ENCODE measurements around the gene BAD. TPM values are rescaled to one million over a fixed set of nuclear protein-coding genes. Genes with fewer than 3 reads are reported as not detected.

BAD gene
- total and polyA plus RNA-seq, 2 of the 13 experiments (the other 11 are each of a cell fraction or from before 2014, with no cell fraction given): 17.9 to 28.5 TPM

DNA sequence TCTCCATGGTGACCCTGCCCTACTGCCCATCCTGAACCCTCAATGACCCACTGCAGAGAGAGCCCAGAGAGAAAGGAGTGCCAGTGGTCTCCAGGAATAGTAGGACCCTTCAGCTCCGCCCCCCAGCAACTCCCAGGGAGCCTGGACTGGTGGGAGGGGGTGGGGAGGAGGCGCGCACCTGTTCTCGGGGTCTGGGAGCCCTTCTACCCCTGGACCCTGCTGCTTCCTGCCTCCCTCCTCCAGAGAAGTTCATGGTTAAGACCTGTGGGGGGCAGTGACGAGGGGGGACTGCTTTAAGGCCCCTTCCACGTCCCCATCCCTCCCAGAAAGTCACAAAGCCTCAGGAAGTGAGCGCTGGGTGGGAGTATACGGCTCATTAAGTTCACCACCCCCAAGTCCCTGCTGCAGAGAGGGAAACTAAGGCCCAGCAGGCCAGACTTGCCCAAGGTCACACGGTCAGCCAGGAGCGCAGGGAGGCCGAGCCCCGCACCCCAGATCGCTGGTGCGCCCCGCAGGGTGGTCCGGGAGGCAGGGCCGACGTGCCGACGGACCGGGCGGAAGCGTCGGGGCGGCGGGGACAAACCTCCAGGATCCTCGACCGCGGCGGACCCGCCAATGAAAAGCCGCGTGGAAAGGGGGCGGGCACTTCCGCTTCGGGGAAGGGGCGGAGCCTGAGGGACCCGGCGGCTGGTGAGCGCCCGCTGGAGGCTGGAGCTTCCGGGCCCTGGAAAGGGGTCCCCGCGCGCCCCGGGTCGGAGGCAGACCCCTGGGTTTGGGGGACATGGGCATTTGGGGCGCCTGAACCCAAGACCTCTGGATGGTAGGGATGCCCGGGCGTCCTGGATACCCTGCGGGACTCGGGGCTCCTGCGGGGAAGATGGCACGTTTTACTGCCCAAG lies 58.6 kb downstream of the BAD start, which contains the start of the genes NUDT22 and TRPT1 (continued):
- TF ChIP-seq CBX5 (CRISPR knock-in tag; IDR thresholded peaks at IDR 0.05; ENCODE audit: borderline replicate concordance) (no peak), IRX3 (CRISPR knock-in tag; IDR thresholded peaks at IDR 0.05; ENCODE audit: borderline replicate concordance, low read depth) (no peak), SOX6 (IDR thresholded peaks at IDR 0.05) (no peak), SOX6 (CRISPR knock-in tag; IDR thresholded peaks at IDR 0.05) (peak; percentile 43), FOXO4 (CRISPR knock-in tag; conservative IDR thresholded peaks at IDR 0.05) (no peak), ZMYM4 (CRISPR knock-in tag; IDR thresholded peaks at IDR 0.05) (peak; percentile 48; the same call in 1 of the 2 replicates), PHF5A (CRISPR knock-in tag; IDR thresholded peaks at IDR 0.05; ENCODE audit: low read depth, unreplicated experiment) (no peak), REXO4 (CRISPR knock-in tag; IDR thresholded peaks at IDR 0.05; ENCODE audit: borderline replicate concordance) (no peak), JUNB (CRISPR knock-in tag; IDR thresholded peaks at IDR 0.05; ENCODE audit: borderline replicate concordance) (no peak), ZNF678 (CRISPR knock-in tag; IDR thresholded peaks at IDR 0.05) (0 out of 2 replicates have a peak, but pooled peaks have one; percentile 30), ZNF891 (CRISPR knock-in tag; IDR thresholded peaks at IDR 0.05) (peak; percentile 4; the same call in 1 of the 2 replicates), MBD4 (IDR thresholded peaks at IDR 0.05; ENCODE audit: borderline replicate concordance, low read length) (no peak)
- TF ChIP-seq, protein P1, sequence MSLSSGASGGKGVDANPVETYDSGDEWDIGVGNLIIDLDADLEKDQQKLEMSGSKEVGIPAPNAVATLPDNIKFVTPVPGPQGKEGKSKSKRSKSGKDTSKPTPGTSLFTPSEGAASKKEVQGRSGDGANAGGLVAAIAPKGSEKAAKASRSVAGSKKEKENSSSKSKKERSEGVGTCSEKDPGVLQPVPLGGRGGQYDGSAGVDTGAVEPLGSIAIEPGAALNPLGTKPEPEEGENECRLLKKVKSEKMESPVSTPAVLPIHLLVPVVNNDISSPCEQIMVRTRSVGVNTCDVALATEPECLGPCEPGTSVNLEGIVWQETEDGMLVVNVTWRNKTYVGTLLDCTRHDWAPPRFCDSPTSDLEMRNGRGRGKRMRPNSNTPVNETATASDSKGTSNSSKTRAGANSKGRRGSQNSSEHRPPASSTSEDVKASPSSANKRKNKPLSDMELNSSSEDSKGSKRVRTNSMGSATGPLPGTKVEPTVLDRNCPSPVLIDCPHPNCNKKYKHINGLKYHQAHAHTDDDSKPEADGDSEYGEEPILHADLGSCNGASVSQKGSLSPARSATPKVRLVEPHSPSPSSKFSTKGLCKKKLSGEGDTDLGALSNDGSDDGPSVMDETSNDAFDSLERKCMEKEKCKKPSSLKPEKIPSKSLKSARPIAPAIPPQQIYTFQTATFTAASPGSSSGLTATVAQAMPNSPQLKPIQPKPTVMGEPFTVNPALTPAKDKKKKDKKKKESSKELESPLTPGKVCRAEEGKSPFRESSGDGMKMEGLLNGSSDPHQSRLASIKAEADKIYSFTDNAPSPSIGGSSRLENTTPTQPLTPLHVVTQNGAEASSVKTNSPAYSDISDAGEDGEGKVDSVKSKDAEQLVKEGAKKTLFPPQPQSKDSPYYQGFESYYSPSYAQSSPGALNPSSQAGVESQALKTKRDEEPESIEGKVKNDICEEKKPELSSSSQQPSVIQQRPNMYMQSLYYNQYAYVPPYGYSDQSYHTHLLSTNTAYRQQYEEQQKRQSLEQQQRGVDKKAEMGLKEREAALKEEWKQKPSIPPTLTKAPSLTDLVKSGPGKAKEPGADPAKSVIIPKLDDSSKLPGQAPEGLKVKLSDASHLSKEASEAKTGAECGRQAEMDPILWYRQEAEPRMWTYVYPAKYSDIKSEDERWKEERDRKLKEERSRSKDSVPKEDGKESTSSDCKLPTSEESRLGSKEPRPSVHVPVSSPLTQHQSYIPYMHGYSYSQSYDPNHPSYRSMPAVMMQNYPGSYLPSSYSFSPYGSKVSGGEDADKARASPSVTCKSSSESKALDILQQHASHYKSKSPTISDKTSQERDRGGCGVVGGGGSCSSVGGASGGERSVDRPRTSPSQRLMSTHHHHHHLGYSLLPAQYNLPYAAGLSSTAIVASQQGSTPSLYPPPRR (CRISPR knock-in tag; IDR thresholded peaks at IDR 0.05; ENCODE audit: borderline replicate concordance): no peak
- TF ChIP-seq, protein P2, sequence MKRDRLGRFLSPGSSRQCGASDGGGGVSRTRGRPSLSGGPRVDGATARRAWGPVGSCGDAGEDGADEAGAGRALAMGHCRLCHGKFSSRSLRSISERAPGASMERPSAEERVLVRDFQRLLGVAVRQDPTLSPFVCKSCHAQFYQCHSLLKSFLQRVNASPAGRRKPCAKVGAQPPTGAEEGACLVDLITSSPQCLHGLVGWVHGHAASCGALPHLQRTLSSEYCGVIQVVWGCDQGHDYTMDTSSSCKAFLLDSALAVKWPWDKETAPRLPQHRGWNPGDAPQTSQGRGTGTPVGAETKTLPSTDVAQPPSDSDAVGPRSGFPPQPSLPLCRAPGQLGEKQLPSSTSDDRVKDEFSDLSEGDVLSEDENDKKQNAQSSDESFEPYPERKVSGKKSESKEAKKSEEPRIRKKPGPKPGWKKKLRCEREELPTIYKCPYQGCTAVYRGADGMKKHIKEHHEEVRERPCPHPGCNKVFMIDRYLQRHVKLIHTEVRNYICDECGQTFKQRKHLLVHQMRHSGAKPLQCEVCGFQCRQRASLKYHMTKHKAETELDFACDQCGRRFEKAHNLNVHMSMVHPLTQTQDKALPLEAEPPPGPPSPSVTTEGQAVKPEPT (CRISPR knock-in tag; IDR thresholded peaks at IDR 0.05; ENCODE audit: low read depth): no peak
- TF ChIP-seq, protein P3, sequence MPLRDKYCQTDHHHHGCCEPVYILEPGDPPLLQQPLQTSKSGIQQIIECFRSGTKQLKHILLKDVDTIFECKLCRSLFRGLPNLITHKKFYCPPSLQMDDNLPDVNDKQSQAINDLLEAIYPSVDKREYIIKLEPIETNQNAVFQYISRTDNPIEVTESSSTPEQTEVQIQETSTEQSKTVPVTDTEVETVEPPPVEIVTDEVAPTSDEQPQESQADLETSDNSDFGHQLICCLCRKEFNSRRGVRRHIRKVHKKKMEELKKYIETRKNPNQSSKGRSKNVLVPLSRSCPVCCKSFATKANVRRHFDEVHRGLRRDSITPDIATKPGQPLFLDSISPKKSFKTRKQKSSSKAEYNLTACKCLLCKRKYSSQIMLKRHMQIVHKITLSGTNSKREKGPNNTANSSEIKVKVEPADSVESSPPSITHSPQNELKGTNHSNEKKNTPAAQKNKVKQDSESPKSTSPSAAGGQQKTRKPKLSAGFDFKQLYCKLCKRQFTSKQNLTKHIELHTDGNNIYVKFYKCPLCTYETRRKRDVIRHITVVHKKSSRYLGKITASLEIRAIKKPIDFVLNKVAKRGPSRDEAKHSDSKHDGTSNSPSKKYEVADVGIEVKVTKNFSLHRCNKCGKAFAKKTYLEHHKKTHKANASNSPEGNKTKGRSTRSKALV (CRISPR knock-in tag; IDR thresholded peaks at IDR 0.05): peak; percentile 22
- TF ChIP-seq, protein P4, sequence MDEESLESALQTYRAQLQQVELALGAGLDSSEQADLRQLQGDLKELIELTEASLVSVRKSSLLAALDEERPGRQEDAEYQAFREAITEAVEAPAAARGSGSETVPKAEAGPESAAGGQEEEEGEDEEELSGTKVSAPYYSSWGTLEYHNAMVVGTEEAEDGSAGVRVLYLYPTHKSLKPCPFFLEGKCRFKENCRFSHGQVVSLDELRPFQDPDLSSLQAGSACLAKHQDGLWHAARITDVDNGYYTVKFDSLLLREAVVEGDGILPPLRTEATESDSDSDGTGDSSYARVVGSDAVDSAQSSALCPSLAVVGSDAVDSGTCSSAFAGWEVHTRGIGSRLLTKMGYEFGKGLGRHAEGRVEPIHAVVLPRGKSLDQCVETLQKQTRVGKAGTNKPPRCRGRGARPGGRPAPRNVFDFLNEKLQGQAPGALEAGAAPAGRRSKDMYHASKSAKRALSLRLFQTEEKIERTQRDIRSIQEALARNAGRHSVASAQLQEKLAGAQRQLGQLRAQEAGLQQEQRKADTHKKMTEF (CRISPR knock-in tag; IDR thresholded peaks at IDR 0.05): peak; percentile 63; the same call in 1 of the 2 replicates
